Endothelial cell of umbilical vein (primary cell): ENCODE measurements around the gene SUMF1. TPM values are rescaled to one million over a fixed set of nuclear protein-coding genes. Genes with fewer than 3 reads are reported as not detected.

Source experiments
- BruUV-seq: library from RNA; stranded (reverse); fragments of 400-500 nt; replicated peaks from 2 replicates; lab custom pipeline; 2021; lab: Mats Ljungman, UMichigan
- CTCF ChIA-PET: fragments of 300-600, 350-600 bp; sonication (Branson Sonifier 250); formaldehyde crosslinking; loops from one replicate; lab custom pipeline; 2021; ENCODE audit warnings: antibody characterized with exemption, inconsistent platforms; lab: Charles Lee
- POLR2A ChIA-PET: fragments of 300-600, 350-600 bp; sonication (Branson Sonifier 250); formaldehyde crosslinking; loops from one replicate; lab custom pipeline; 2021; ENCODE audit warnings: antibody characterized with exemption, inconsistent platforms; lab: Charles Lee
- DNase-seq: peaks from one replicate; pipeline ENCODE4 v3.0.0-alpha.2; 2011; ENCODE audit warnings: low read depth, low spot score
- FAIRE-seq: peaks from 2 replicates; lab custom pipeline; 2011; peaks lifted over from hg19 to GRCh38; lab: Jason Lieb, UNC
- H2AFZ ChIP-seq: 2 replicates; pipeline ENCODE4 v1.6.0; 2012; ENCODE audit warnings: low read depth, low read length, control low read depth, inconsistent platforms
- H3K27ac ChIP-seq: 2 replicates; pipeline ENCODE4 v1.5.1; 2011; ENCODE audit warnings: low read depth, mild to moderate bottlenecking, control low read depth, low read length, moderate library complexity; ENCODE audit not compliant: insufficient read depth
- H3K27me3 ChIP-seq, 2 experiments: 2 replicates each; pipeline versions ENCODE4 v1.6.0 to v1.6.1; 2011; ENCODE audit warnings: low read length in 2 of 2, mixed read lengths in 1 of 2; ENCODE audit not compliant: control insufficient read depth in 2 of 2, insufficient read depth in 2 of 2
- H3K36me3 ChIP-seq, 2 experiments: 2 replicates in 1 of 2; 3 replicates in 1 of 2; pipeline ENCODE4 v1.5.1; 2011; ENCODE audit warnings: low read length in 2 of 2, mild to moderate bottlenecking in 1 of 2, moderate library complexity in 1 of 2; ENCODE audit not compliant: control insufficient read depth in 2 of 2, insufficient read depth in 2 of 2; ENCODE audit errors: extremely low read depth in 1 of 2
- H3K4me1 ChIP-seq: 3 replicates; pipeline ENCODE4 v1.5.1; 2011; ENCODE audit warnings: mild to moderate bottlenecking, low read length; ENCODE audit not compliant: control insufficient read depth, insufficient read depth; ENCODE audit errors: extremely low read depth
- H3K4me2 ChIP-seq: 2 replicates; pipeline ENCODE4 v1.6.1; 2011; ENCODE audit warnings: low read length, control low read depth, mixed read lengths; ENCODE audit not compliant: insufficient read depth
- H3K4me3 ChIP-seq, 3 experiments: fragments of 200-600 bp in 1 of 3; sonication (generic), shearing (Covaris generic) in 1 of 3; replicated peaks in 1 of 3; 2 replicates each; pipeline ENCODE4 v1.5.1; 2011 to 2016; ENCODE audit warnings: control low read depth in 3 of 3, low read length in 3 of 3, mild to moderate bottlenecking in 2 of 3, inconsistent platforms in 1 of 3, low read depth in 1 of 3, moderate library complexity in 1 of 3; ENCODE audit not compliant: insufficient read depth in 1 of 3
- H3K79me2 ChIP-seq: 2 replicates; pipeline ENCODE4 v1.6.0; 2012; ENCODE audit warnings: low read length, inconsistent platforms; ENCODE audit not compliant: control insufficient read depth, insufficient read depth
- H3K9ac ChIP-seq: replicated peaks from 2 replicates; pipeline ENCODE3; 2011; ENCODE audit warnings: low read length, control low read depth; ENCODE audit not compliant: insufficient read depth; ENCODE audit errors: extremely low read depth
- H3K9me1 ChIP-seq: replicated peaks from 3 replicates; pipeline ENCODE4 v1.6.0; 2011; ENCODE audit warnings: mild to moderate bottlenecking, low read length; ENCODE audit not compliant: control insufficient read depth, insufficient read depth; ENCODE audit errors: extremely low read depth
- H3K9me3 ChIP-seq: replicated peaks from 2 replicates; pipeline ENCODE4 v1.5.1; 2012; ENCODE audit warnings: low read length, inconsistent platforms; ENCODE audit not compliant: control insufficient read depth, insufficient read depth
- H4K20me1 ChIP-seq: replicated peaks from 2 replicates; pipeline ENCODE3; 2011; ENCODE audit warnings: mild to moderate bottlenecking, low read length; ENCODE audit not compliant: control insufficient read depth, insufficient read depth; ENCODE audit errors: extremely low read depth
- CTCF ChIP-seq, 2 donors: IDR thresholded peaks; 1 replicate in 1 of 2; 2 replicates in 1 of 2; pipeline ENCODE4 v1.5.1; 2011; ENCODE audit warnings: low read length in 2 of 2, mild to moderate bottlenecking in 2 of 2, moderate library complexity in 2 of 2, control low read depth in 1 of 2, inconsistent platforms in 1 of 2, low read depth in 1 of 2; ENCODE audit not compliant: insufficient read depth in 1 of 2; ENCODE audit errors: extremely low read depth in 1 of 2
- EZH2 ChIP-seq: IDR thresholded peaks from 2 replicates; pipeline ENCODE4 v1.6.1; 2012; ENCODE audit warnings: borderline replicate concordance, low read depth, mild to moderate bottlenecking, moderate library complexity, low read length, inconsistent platforms; ENCODE audit not compliant: severe bottlenecking
- FOS ChIP-seq: IDR thresholded peaks from 2 replicates; pipeline ENCODE4 v1.6.1; 2011; ENCODE audit warnings: mild to moderate bottlenecking, low read length, moderate library complexity, borderline replicate concordance; ENCODE audit not compliant: insufficient read depth
- GATA2 ChIP-seq: IDR thresholded peaks from 2 replicates; pipeline ENCODE4 v1.7.0; 2011; ENCODE audit warnings: low read depth, mild to moderate bottlenecking, moderate library complexity, mixed read lengths, low read length; ENCODE audit not compliant: insufficient read length, insufficient read depth
- JUN ChIP-seq: IDR thresholded peaks from 2 replicates; pipeline ENCODE4 v1.6.1; 2011; ENCODE audit warnings: borderline replicate concordance, low read depth; ENCODE audit not compliant: insufficient read length, insufficient read depth
- MAX ChIP-seq: IDR thresholded peaks from 2 replicates; pipeline ENCODE4 v1.6.1; 2011; ENCODE audit not compliant: insufficient read depth, insufficient read length
- MYC ChIP-seq: IDR thresholded peaks from one replicate; pipeline ENCODE4 v1.6.1; 2011; ENCODE audit warnings: mild to moderate bottlenecking, low read depth, low read length
- POLR2A ChIP-seq: IDR thresholded peaks from 2 replicates; pipeline ENCODE4 v1.6.1; 2012; ENCODE audit warnings: low read depth, mild to moderate bottlenecking, control low read depth, low read length
- POLR2AphosphoS5 ChIP-seq: IDR thresholded peaks from 2 replicates; pipeline ENCODE4 v1.6.1; 2012; ENCODE audit warnings: low read depth, mild to moderate bottlenecking, control low read depth, low read length, moderate library complexity; ENCODE audit not compliant: insufficient read depth
- dilution Hi-C: fragments of 300-500 bp; cut with MboI; formaldehyde crosslinking; loops from one replicate; pipeline ENCODE4 v1.15.0; 2019; ENCODE audit warnings: low sequenced_read_pairs; ENCODE audit not compliant: extremely low pct_ligation_motif_present
- intact Hi-C: fragments of 100-400 bp; cut with micrococcal nuclease; formaldehyde crosslinking; loops from one replicate; pipeline ENCODE4 v1.10.0; 2022
- polyA plus RNA-seq, 4 experiments: library from polyadenylated mRNA; depleted of rRNA in 3 of 4; stranded (reverse) in 3 of 4; unstranded in 1 of 4; fragments of >200 nt; gene quantifications; 2 replicates each; pipeline versions ENCODE4 v1.2.1 to v1.2.3, GENCODE V29; 2011 to 2012; ENCODE audit warnings: missing spikeins in 1 of 4
- total RNA-seq: library from RNA; stranded (reverse); gene quantifications from 2 replicates; pipeline ENCODE4 v1.2.3, GENCODE V29; 2021

The SUMF1 gene
- total and polyA plus RNA-seq, 2 donors (not counting 3 experiments of a cell fraction or from before 2014, with no cell fraction given) = 31.5 to 46.8 TPM

- H3K27ac ChIP-seq = no peak overlapping the region
- FAIRE-seq (no peak), DNase-seq (no peak)
- no peak overlapping the region for H3K4me3 ChIP-seq
- TF ChIP-seq POLR2A = no peak
- H2AFZ ChIP-seq = no peak overlapping the region
- H3K9me1 ChIP-seq = no peaks in the 10 kb centered on the region
- H3K36me3 ChIP-seq = no peaks in the 10 kb centered on the region
- dilution Hi-C loops (no loop called here), intact Hi-C loops (no loop called here)
- no TSS peak for BruUV-seq
- H3K4me1 ChIP-seq = no peaks in the 10 kb centered on the region
- H3K79me2 ChIP-seq = no peaks in the 10 kb centered on the region
- ChIA-PET POLR2A (no interaction called here), CTCF (interaction anchor here (1.1 to 3.2 kb wide), 2 partner anchors 20 to 164 kb away, joined by 3 to 18 read pairs; no protein-coding TSS in a partner anchor)
- H3K4me2 ChIP-seq = no peak overlapping the region
- H4K20me1 ChIP-seq = no peaks in the 10 kb centered on the region
- H3K9me3 ChIP-seq = no peaks in the 10 kb centered on the region
- no peak overlapping the region for H3K9ac ChIP-seq
- H3K27me3 ChIP-seq = no peaks in the 10 kb centered on the region
These were observed 47.8 kb upstream of the SUMF1 start for GRCh38 chr3:4514916-4515315.

GRCh38 chr3:4514321-4514720, 47.3 kb upstream of the SUMF1 start:
- Histone ChIP-seq H3K27me3 (no peaks in the 10 kb centered on the region), H3K4me2 (no peak overlapping the region), H3K27ac (no peak overlapping the region), H3K79me2 (no peaks in the 10 kb centered on the region), H3K4me1 (no peaks in the 10 kb centered on the region), H3K9ac (no peak overlapping the region), H3K9me3 (no peaks in the 10 kb centered on the region), H3K4me3 (no peak overlapping the region), H3K9me1 (no peaks in the 10 kb centered on the region), H2AFZ (no peak overlapping the region), H4K20me1 (no peaks in the 10 kb centered on the region), H3K36me3 (no peaks in the 10 kb centered on the region)
- DNase-seq (no peak), FAIRE-seq (no peak)
- ChIA-PET POLR2A (no interaction called here), CTCF (no interaction called here)
- no TSS peak for BruUV-seq
- dilution Hi-C loops (no loop called here), intact Hi-C loops (no loop called here)
- TF ChIP-seq GATA2 (no peak), MYC (no peak), JUN (no peak), CTCF (IDR thresholded peaks at IDR 0.05; ENCODE audit: extremely low read depth in 1 of 2, insufficient read depth in 1 of 2, low read depth in 1 of 2, low read length in 2 of 2) (no peak), POLR2A (no peak), MAX (no peak), EZH2 (no peak), POLR2AphosphoS5 (no peak), FOS (no peak)
